HG03571 (cell line): ENCODE measurements around the gene TSPAN8.
"Not testable (repeated sequence)": the region's sequence is repeated elsewhere in the genome, so short reads cannot be mapped to it uniquely, and the experiment has no call there.

Experiments used
- ATAC-seq: cut with Tn5 transposase; IDR thresholded peaks from one replicate; pipeline ENCODE4 v1.9.1; 2021; ENCODE audit not compliant: unreplicated experiment

TSPAN8 gene

DNA sequence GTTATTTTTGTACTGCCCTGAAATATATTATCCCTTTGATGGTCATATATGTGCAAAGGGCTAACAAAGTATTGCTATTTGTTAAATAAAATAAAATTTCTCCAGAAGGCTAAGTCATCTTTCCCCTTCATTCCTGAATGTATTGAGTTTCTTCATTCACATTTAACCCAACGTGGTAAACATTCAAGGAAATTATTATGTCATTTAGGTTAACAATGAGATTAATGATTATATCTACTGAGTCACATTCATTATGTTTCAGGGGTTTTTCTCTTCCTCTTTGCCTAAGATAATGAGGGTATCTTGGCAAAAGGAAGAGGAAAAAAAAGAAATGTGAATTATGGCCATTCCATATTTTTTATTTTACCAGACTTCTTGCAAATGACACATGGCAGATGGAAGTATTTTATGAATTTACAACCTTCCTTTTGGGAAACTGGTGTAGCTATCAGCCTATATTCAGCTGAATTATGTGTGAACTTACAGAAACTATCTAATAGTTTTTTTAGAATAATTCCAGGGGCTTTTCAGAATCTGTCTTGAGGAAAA, 27.2 kb downstream of the TSPAN8 start:
- no peak for ATAC-seq

DNA sequence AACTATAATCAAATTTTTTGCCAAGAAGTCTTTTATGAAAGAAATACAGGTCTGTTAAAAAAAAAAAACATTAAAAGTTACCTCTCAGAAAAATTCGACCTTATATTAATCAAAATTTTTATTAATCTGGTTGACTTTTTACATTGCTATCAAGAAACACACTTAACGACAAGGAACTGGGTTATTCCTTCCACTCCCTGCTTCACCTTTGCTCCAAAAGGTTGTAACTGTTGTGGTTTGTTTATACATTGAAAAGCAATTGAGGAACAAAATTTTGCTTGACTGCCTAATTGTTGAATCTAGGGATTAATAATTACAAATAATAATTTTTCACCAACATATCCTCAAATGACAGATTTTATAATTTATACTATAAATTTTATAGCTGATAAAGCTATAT, 28.4 kb downstream of the TSPAN8 start:
- no peak for ATAC-seq

DNA sequence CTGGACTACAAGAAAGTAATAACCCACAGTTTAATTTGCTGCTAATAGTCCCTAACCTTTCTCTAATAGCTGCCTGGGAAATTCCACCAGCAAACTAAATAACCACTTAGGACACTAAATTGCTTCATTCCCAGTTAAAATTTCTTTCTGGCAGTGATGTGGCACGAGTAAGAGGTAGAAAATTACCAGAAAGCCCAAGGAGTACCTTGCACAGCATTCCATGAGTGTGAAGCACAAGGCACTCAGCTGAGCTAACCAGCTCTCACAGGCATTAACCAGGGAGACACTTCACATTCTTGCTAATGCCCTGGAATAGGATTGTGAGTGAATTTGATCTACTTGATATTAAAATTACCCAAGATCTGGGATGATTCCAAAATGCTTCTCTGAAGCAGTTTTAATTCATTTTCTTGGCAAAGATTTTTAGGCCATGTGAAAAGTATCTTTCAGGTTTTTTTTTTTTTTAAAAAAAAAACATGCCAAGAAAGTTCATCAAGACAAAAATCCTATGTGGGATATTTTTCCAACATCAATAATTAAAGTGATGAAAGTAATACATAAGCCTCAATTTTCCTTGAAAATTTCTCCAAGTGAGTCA, 29.5 kb downstream of the TSPAN8 start:
- no peak for ATAC-seq

DNA sequence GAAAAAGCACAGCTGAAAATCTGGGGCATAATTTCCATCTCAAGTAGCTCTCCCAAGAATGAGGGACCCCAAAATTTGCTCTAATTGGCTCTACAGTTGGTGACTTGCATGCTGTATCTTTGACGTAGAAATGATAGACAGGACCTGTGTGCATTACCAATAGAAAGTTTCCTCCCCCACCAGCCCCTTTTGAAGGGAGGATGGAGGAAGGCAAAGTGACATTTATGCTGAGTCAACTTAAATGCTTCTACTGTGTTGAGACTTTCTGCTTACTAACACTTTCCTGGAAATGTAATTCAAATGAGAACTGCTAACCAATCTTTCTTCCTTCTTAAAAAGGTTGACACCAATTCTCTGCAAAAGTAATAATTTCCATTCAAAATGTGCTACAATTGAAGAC, 31.9 kb downstream of the TSPAN8 start:
- no peak for ATAC-seq

DNA sequence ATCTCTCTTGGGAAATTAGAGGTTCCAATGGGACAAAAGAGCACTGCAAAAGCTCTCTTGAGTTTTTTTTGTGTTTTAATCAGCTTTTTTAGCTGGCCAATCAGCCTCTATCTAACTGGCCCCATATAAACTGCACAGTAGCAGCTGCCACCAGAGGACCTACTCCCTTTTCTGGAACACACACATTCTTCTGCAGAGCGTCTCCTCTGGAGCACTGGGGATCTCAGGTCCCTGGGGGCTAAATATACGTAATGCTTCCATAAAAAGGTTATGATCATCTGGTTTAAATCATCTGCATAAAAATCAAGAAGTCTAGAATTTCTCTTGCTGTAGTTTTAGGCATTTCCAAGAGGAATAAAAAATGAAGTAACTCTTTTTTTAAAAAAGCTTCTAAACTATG, 32.3 kb downstream of the TSPAN8 start:
- ATAC-seq: no peak

DNA sequence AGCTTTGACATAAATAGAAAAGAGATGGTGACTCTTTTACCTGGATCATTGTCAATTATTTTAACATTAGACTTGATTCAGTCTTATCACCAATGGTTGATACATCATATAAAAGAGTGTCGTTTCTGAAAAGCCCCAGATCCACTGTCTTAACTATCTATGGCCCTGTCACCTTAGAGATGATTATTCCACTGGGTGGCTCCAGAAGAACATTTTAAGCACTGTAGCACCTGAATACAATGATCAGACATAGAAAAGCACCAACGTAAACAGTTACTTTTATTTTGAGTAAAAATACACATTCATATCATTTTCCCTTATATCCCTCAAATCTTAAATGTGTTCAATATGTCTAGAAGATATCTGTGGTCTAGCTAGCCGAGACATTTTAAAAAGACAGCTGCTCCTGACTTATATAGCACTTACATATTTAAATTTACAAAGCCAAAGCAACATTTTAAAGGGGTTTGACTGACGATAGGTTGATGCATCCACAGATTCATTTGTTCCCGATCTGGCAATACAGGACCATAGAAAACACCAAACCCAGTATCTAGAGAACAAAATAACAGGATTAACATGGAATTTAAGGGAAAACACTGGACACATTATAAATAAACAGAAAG, 32.9 kb downstream of the TSPAN8 start:
- ATAC-seq: no peak

DNA sequence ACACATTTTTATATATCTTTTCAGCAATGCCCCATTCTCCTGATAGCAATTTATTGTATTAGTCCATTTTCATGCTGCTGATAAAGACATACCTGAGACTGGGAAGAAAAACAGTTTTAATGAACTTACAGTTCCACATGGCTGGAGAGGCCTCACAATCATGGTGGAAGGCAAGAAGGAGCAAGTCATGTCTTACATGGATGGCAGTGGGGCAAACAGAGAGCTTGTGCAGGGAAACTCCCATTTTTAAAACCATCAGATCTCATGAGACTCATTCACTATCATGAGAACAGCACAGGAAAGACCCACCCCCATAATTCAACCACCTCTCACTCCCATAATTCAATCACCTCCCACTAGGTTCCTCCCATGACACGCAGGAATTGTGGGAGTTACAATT, 44.7 kb downstream of the TSPAN8 start:
- not testable (repeated sequence) for ATAC-seq

DNA sequence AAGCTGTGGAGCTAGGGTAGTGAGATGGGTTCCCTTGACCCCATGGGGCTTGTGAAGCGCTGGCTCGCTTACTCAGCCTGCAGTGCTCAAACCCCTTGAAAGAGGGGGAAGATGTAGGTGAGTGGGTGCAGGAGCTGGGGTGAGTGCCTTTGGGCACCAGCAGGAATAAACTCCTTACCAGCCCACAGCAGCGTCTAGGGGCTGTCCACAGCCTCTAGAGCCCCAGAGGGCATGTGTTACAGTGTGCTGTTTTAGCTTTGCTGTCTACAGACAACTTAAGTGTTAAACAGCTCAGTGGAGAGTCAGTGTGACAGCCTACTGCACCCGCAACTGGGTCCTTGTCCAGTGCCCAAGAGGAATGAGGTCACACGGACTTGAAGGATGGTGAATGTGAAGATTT, 48.0 kb downstream of the TSPAN8 start:
- ATAC-seq: no peak

DNA sequence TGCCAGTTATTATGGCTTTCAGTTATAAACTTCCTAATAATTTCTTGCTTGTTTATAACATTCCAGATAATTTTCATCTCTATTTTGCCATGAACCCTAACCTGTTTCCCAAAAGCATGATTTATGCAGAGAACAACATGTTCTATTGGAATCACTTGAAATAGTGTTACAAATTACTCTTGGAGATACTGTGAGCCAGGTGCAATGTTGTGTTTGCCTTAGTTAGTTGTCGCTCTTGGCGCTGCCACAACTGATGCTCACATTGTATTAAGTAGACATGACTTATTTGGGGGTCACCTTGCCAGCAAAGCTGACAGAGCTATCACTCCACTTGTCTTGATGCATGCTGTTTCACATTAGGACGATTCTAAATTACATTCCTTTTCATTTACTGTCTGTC, 49.4 kb downstream of the TSPAN8 start:
- no peak for ATAC-seq

DNA sequence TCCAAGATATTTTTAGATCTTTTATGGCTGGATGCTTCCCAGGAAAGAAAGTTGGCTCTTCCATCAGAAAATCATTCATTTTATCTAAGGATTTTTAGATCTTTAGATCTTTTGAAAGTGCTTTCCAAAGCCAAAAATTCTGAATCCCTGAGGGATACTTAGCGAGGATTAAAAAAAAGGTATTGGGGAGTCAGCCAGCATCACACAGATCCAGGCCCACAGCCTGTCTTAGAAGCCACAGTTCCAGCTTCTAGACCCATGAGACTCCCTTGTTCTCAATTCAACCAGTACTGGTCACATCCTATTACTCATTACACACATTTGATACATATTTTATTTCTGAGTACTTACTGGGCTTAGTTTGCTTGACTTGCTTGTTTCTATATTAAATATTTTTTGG, 49.9 kb downstream of the TSPAN8 start:
- ATAC-seq: no peak

DNA sequence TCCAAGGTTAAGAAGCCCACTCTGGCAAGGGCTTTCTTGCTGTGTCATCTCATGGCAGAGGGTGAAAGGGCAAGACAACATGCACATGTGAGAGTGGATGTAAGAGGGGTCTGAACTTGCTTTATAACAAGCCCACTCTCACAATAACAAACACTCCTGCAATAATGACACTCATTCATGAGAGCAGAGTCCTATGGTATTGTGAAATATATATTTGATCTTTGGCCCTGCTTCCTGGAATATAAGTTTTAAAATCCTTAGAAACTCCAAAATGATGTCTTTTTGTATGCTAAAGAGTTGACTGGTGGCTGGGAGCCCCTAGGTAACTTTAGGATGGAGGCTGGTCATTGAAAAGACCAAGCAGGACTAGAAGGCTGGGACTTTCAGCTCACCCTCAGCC, 51.8 kb downstream of the TSPAN8 start:
- ATAC-seq: no peak

DNA sequence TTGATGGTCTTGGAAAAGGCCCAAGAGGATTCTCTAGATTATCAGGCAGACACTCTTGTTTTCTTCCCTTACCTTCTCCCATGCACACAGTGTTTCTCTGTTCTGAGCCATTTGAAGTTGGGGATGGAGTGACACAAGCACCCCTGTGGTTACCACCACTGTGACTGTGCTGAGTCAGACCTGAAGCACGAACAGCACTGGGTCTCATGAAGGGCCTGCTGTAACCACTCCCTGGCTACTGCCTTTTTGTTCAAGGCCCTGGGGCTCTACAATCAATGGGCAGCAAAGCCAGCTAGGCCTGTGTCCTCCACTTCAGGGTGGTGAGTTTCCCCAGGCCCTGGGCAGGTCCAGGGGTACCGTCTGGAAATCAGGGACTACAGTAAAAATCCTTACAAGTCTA, 65.5 kb downstream of the TSPAN8 start:
- no peak for ATAC-seq

DNA sequence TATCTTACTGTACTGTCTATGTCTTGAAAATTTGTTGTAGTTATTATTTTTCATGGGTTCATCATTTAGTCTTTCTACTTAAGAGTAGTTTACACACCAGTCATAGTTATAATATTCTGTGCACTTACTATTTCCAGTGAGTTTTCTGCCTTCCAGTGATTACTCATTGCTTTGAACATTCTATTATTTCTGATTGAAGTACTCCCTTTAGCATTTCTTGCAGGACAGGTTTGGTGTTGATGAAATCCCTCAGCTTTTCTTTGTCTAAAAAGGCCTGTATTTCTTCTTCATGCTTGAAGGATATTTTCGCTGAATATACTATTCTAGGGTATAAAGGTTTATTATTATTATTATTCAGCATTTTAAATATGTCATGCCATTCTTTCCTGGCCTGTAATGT, 66.8 kb downstream of the TSPAN8 start:
- ATAC-seq: no peak

DNA sequence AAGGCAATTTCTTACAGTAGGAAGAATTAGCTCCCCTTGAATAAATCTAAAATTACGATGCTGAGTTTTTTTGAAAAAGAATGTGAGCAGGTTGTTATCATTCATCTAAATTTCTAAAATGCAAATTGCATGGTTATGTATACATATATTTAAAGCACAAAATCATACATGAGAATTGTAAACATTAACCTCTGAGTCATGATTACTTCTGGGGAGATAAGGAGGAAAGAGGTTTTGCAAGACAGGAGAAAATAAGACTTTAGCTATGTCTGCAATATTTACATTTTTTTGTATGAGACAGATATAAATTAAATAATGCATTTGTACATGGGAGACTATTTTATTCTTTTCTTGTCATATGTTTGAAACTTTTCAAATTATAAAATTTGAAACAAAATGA, 72.2 kb downstream of the TSPAN8 start:
- ATAC-seq: no peak

DNA sequence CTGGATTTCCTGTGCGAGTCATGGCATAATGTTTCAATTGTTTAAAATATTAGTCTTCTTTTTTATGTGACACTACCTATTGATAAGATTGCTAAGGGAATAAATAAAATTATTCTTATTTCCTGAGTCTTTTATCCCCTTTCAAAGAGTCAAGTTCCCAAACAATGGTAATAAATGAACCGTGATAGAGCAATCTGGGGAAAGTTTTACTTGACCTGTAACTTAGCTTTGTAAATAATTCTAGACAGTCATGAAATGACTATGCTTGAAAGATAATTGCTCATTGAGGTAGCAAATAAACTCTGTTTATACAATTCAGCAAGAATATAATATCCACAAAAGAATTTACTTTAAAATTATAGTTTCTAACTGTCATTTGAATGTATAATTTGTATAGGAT, 82.1 kb downstream of the TSPAN8 start:
- no peak for ATAC-seq
